ENCODE data around the gene XPNPEP2.
A peak's percentile ranks its signal among the peaks of the same experiment; 100 is the strongest.
"Not testable (repeated sequence)": the region's sequence is repeated elsewhere in the genome, so short reads cannot be mapped to it uniquely, and the experiment has no call there.

XPNPEP2 gene

GRCh38 chrX:129723511-129723910 lies 15.3 kb upstream of the XPNPEP2 start:
- Mint-ChIP-seq H3K4me3 (no peak overlapping the region), H3K27ac (ENCODE audit: low read depth) (no peak overlapping the region), H3K9me3 (no peaks in the 10 kb centered on the region), H3K4me1 (peaks cover 35% of the 10 kb centered on the region), H3K36me3 (ENCODE audit: insufficient read depth) (no peaks in the 10 kb centered on the region), H3K27me3 (no peaks in the 10 kb centered on the region)
- DNase-seq (ENCODE audit: low spot score in 2 of 2) (no peak), ATAC-seq (replicated peaks; ENCODE audit: extremely low read depth, poor library complexity, severe bottlenecking) (no peak)

- no peak for DNase-seq (ENCODE audit: low spot score in 2 of 2)
- Mint-ChIP-seq H3K9me3 (no peaks in the 10 kb centered on the region), H3K27ac (ENCODE audit: low read depth) (no peak overlapping the region), H3K36me3 (ENCODE audit: insufficient read depth) (no peaks in the 10 kb centered on the region), H3K4me3 (no peak overlapping the region), H3K4me1 (peaks cover 35% of the 10 kb centered on the region), H3K27me3 (no peaks in the 10 kb centered on the region)
- ATAC-seq (replicated peaks; ENCODE audit: extremely low read depth, poor library complexity, severe bottlenecking), result no peak
Measured at GRCh38 chrX:129724754-129725153, 14.0 kb upstream of the XPNPEP2 start.

- Mint-ChIP-seq H3K4me1 (peaks cover 44% of the 10 kb centered on the region), H3K4me3 (no peak overlapping the region), H3K27me3 (no peaks in the 10 kb centered on the region), H3K36me3 (ENCODE audit: insufficient read depth) (no peaks in the 10 kb centered on the region), H3K27ac (ENCODE audit: low read depth) (peak overlapping the region; percentile 25), H3K9me3 (no peaks in the 10 kb centered on the region)
- DNase-seq (ENCODE audit: low spot score in 2 of 2), result peak in 1 of 2 donors; percentile 16
- no peak for ATAC-seq (replicated peaks; ENCODE audit: extremely low read depth, poor library complexity, severe bottlenecking)
Measured at GRCh38 chrX:129726307-129727111, 12.3 kb upstream of the XPNPEP2 start.

GRCh38 chrX:129728061-129728460 lies 10.7 kb upstream of the XPNPEP2 start:
- H3K36me3 Mint-ChIP-seq (ENCODE audit: insufficient read depth), result no peaks in the 10 kb centered on the region
- DNase-seq (ENCODE audit: low spot score in 2 of 2), result no peak
- peaks cover 31% of the 10 kb centered on the region for H3K4me1 Mint-ChIP-seq
- no peak for ATAC-seq (replicated peaks; ENCODE audit: extremely low read depth, poor library complexity, severe bottlenecking)
- H3K9me3 Mint-ChIP-seq, result no peaks in the 10 kb centered on the region
- peak overlapping the region; percentile 44 for H3K27ac Mint-ChIP-seq (ENCODE audit: low read depth)
- no peaks in the 10 kb centered on the region for H3K27me3 Mint-ChIP-seq
- no peak overlapping the region for H3K4me3 Mint-ChIP-seq

GRCh38 chrX:129731228-129731627 lies 7.6 kb upstream of the XPNPEP2 start:
- H3K27me3 Mint-ChIP-seq, result no peaks in the 10 kb centered on the region
- DNase-seq (ENCODE audit: low spot score in 2 of 2) (no peak), ATAC-seq (replicated peaks; ENCODE audit: extremely low read depth, poor library complexity, severe bottlenecking) (no peak)
- H3K4me3 Mint-ChIP-seq, result peak overlapping the region; percentile 11
- no peaks in the 10 kb centered on the region for H3K9me3 Mint-ChIP-seq
- H3K36me3 Mint-ChIP-seq (ENCODE audit: insufficient read depth), result no peaks in the 10 kb centered on the region
- H3K4me1 Mint-ChIP-seq, result peaks cover 31% of the 10 kb centered on the region
- H3K27ac Mint-ChIP-seq (ENCODE audit: low read depth), result peak overlapping the region; percentile 0

GRCh38 chrX:129732857-129733256 lies 5.9 kb upstream of the XPNPEP2 start:
- no peak for DNase-seq (ENCODE audit: low spot score in 2 of 2)
- H3K9me3 Mint-ChIP-seq, result no peaks in the 10 kb centered on the region
- peaks cover 27% of the 10 kb centered on the region for H3K4me1 Mint-ChIP-seq
- no peaks in the 10 kb centered on the region for H3K27me3 Mint-ChIP-seq
- no peak overlapping the region for H3K27ac Mint-ChIP-seq (ENCODE audit: low read depth)
- H3K4me3 Mint-ChIP-seq, result no peak overlapping the region
- no peak for ATAC-seq (replicated peaks; ENCODE audit: extremely low read depth, poor library complexity, severe bottlenecking)
- peaks cover 2% of the 10 kb centered on the region for H3K36me3 Mint-ChIP-seq (ENCODE audit: insufficient read depth)

GRCh38 chrX:129733335-129733734 lies 5.4 kb upstream of the XPNPEP2 start:
- H3K4me1 Mint-ChIP-seq, result peaks cover 27% of the 10 kb centered on the region
- H3K9me3 Mint-ChIP-seq, result no peaks in the 10 kb centered on the region
- ATAC-seq (replicated peaks; ENCODE audit: extremely low read depth, poor library complexity, severe bottlenecking), result no peak
- H3K36me3 Mint-ChIP-seq (ENCODE audit: insufficient read depth), result peaks cover 2% of the 10 kb centered on the region
- DNase-seq (ENCODE audit: low spot score in 2 of 2), result no peak
- no peak overlapping the region for H3K27ac Mint-ChIP-seq (ENCODE audit: low read depth)
- H3K27me3 Mint-ChIP-seq, result no peaks in the 10 kb centered on the region
- no peak overlapping the region for H3K4me3 Mint-ChIP-seq

GRCh38 chrX:129736491-129736890 lies 2.3 kb upstream of the XPNPEP2 start:
- Mint-ChIP-seq H3K27ac (ENCODE audit: low read depth) (no peak overlapping the region), H3K27me3 (no peaks in the 10 kb centered on the region), H3K4me1 (peaks cover 17% of the 10 kb centered on the region), H3K36me3 (ENCODE audit: insufficient read depth) (peaks cover 4% of the 10 kb centered on the region), H3K4me3 (no peak overlapping the region), H3K9me3 (no peaks in the 10 kb centered on the region)
- DNase-seq (ENCODE audit: low spot score in 2 of 2) (no peak), ATAC-seq (replicated peaks; ENCODE audit: extremely low read depth, poor library complexity, severe bottlenecking) (peak; percentile 46)

GRCh38 chrX:129737916-129738315 lies 863 bp upstream of the XPNPEP2 start:
- H3K9me3 Mint-ChIP-seq, result no peaks in the 10 kb centered on the region
- H3K4me1 Mint-ChIP-seq, result peaks cover 25% of the 10 kb centered on the region
- ATAC-seq (replicated peaks; ENCODE audit: extremely low read depth, poor library complexity, severe bottlenecking) (no peak), DNase-seq (ENCODE audit: low spot score in 2 of 2) (no peak)
- peaks cover 4% of the 10 kb centered on the region for H3K36me3 Mint-ChIP-seq (ENCODE audit: insufficient read depth)
- no peaks in the 10 kb centered on the region for H3K27me3 Mint-ChIP-seq
- no peak overlapping the region for H3K4me3 Mint-ChIP-seq
- H3K27ac Mint-ChIP-seq (ENCODE audit: low read depth), result peak overlapping the region; percentile 64

- no peak overlapping the region for H3K4me3 Mint-ChIP-seq
- H3K36me3 Mint-ChIP-seq (ENCODE audit: insufficient read depth), result peaks cover 4% of the 10 kb centered on the region
- DNase-seq (ENCODE audit: low spot score in 2 of 2) (no peak), ATAC-seq (replicated peaks; ENCODE audit: extremely low read depth, poor library complexity, severe bottlenecking) (no peak)
- H3K27ac Mint-ChIP-seq (ENCODE audit: low read depth), result no peak overlapping the region
- peaks cover 35% of the 10 kb centered on the region for H3K4me1 Mint-ChIP-seq
- no peaks in the 10 kb centered on the region for H3K9me3 Mint-ChIP-seq
- no peaks in the 10 kb centered on the region for H3K27me3 Mint-ChIP-seq
Measured at GRCh38 chrX:129739578-129739977, 799 bp downstream of the XPNPEP2 start.

GRCh38 chrX:129741880-129742758 lies 3.3 kb downstream of the XPNPEP2 start:
- Mint-ChIP-seq H3K4me1 (peaks cover 34% of the 10 kb centered on the region), H3K27ac (ENCODE audit: low read depth) (peak overlapping the region; percentile 58), H3K4me3 (peak overlapping the region; percentile 62), H3K27me3 (no peaks in the 10 kb centered on the region), H3K36me3 (ENCODE audit: insufficient read depth) (peaks cover 2% of the 10 kb centered on the region), H3K9me3 (no peaks in the 10 kb centered on the region)
- ATAC-seq (replicated peaks; ENCODE audit: extremely low read depth, poor library complexity, severe bottlenecking), result no peak
- no peak for DNase-seq (ENCODE audit: low spot score in 2 of 2)

GRCh38 chrX:129742759-129743152 lies 4.0 kb downstream of the XPNPEP2 start:
- Mint-ChIP-seq H3K4me1 (peaks cover 34% of the 10 kb centered on the region), H3K4me3 (peak overlapping the region; percentile 62), H3K27ac (ENCODE audit: low read depth) (peak overlapping the region; percentile 58)
- not testable (repeated sequence) for H3K27me3 Mint-ChIP-seq; H3K36me3 Mint-ChIP-seq (ENCODE audit: insufficient read depth); DNase-seq (ENCODE audit: low spot score in 2 of 2); ATAC-seq (replicated peaks; ENCODE audit: extremely low read depth, poor library complexity, severe bottlenecking); H3K9me3 Mint-ChIP-seq

GRCh38 chrX:129743821-129744220 lies 5.0 kb downstream of the XPNPEP2 start:
- H3K4me3 Mint-ChIP-seq, result peak overlapping the region; percentile 52
- no peaks in the 10 kb centered on the region for H3K27me3 Mint-ChIP-seq
- H3K27ac Mint-ChIP-seq (ENCODE audit: low read depth), result no peak overlapping the region
- H3K36me3 Mint-ChIP-seq (ENCODE audit: insufficient read depth), result peaks cover 2% of the 10 kb centered on the region
- DNase-seq (ENCODE audit: low spot score in 2 of 2), result no peak
- H3K4me1 Mint-ChIP-seq, result peaks cover 34% of the 10 kb centered on the region
- no peaks in the 10 kb centered on the region for H3K9me3 Mint-ChIP-seq
- no peak for ATAC-seq (replicated peaks; ENCODE audit: extremely low read depth, poor library complexity, severe bottlenecking)
